Uterus (tissue), 2 donors: ENCODE data around the gene ATP10A.

Experiments
- CTCF ChIP-seq, 4 experiments: fragments of 200-600 bp in 2 of 4; fragments of 450-650 bp in 2 of 4; sonication (generic) in 2 of 4; IDR thresholded peaks; one replicate each; pipeline ENCODE4 v1.5.1; 2016 to 2019; ENCODE audit warnings: antibody characterized with exemption in 4 of 4, mild to moderate bottlenecking in 2 of 4, moderate library complexity in 1 of 4
- POLR2A ChIP-seq, 2 donors: fragments of 450-650 bp; IDR thresholded peaks; one replicate each; pipeline ENCODE4 v1.6.1; 2016; ENCODE audit warnings: antibody characterized with exemption in 2 of 2, mild to moderate bottlenecking in 1 of 2, moderate library complexity in 1 of 2

GRCh38 chr15:25663515-25663914, 199.6 kb downstream of the ATP10A start:
- no peak for TF ChIP-seq CTCF (IDR thresholded peaks at IDR 0.05)
- TF ChIP-seq POLR2A (IDR thresholded peaks at IDR 0.05): no peak
